Naive thymus-derived CD4-positive, alpha-beta T cell (primary cell): Measurements from ENCODE around the gene CALHM4. TPM values are rescaled to one million over a fixed set of nuclear protein-coding genes. Genes with fewer than 3 reads are reported as not detected.

ENCODE experiments used
- ATAC-seq: fragments of 150-1000 bp; cut with Tn5 transposase; 2 replicates; pipeline ENCODE4 v1.10.0; 2021; ENCODE audit warnings: mild to moderate bottlenecking, moderate library complexity
- CTCF ChIA-PET: fragments of 350-600 bp; sonication (Branson Sonifier 250); formaldehyde crosslinking; loops from one replicate; lab custom pipeline; 2021; ENCODE audit warnings: antibody characterized with exemption; lab: Charles Lee
- POLR2A ChIA-PET: fragments of 350-600 bp; sonication (Branson Sonifier 250); formaldehyde crosslinking; loops from one replicate; lab custom pipeline; 2021; ENCODE audit warnings: antibody characterized with exemption, inconsistent platforms; lab: Charles Lee
- DNase-seq, 9 donors: peaks; one replicate each; pipeline versions ENCODE4 v3.0.0 to v3.0.0-alpha.2; 2020 to 2022; ENCODE audit warnings: mixed read lengths in 1 of 9
- H3K27ac ChIP-seq: one replicate; pipeline ENCODE4 v1.7.0; 2013; ENCODE audit warnings: mild to moderate bottlenecking, low read depth, low read length, moderate library complexity
- H3K27me3 ChIP-seq, 2 donors: one replicate each; pipeline ENCODE4 v1.7.0; 2013; ENCODE audit warnings: low read length in 2 of 2, mild to moderate bottlenecking in 2 of 2, moderate library complexity in 2 of 2; ENCODE audit not compliant: control insufficient read depth in 2 of 2, insufficient read depth in 2 of 2
- H3K36me3 ChIP-seq, 3 experiments: 1 replicate in 2 of 3; 2 replicates in 1 of 3; pipeline ENCODE4 v1.7.0; 2013; ENCODE audit warnings: low read length in 3 of 3, mild to moderate bottlenecking in 3 of 3, moderate library complexity in 1 of 3; ENCODE audit not compliant: insufficient read depth in 3 of 3, control insufficient read depth in 2 of 3
- H3K4me1 ChIP-seq, 2 donors: one replicate each; pipeline ENCODE4 v1.7.0; 2013; ENCODE audit warnings: low read length in 2 of 2, mild to moderate bottlenecking in 2 of 2, moderate library complexity in 1 of 2; ENCODE audit not compliant: control insufficient read depth in 2 of 2, insufficient read depth in 2 of 2
- H3K4me3 ChIP-seq: 2 replicates; pipeline ENCODE4 v1.7.0; 2013; ENCODE audit warnings: mild to moderate bottlenecking, low read length
- H3K9me3 ChIP-seq, 3 experiments: 1 replicate in 2 of 3; 2 replicates in 1 of 3; pipeline ENCODE4 v1.7.0; 2013; ENCODE audit warnings: low read length in 3 of 3; ENCODE audit not compliant: control insufficient read depth in 2 of 3
- H3K27ac Mint-ChIP-seq, 9 donors: one replicate each; pipeline ENCODE4 v1.8.0; 2020 to 2022; ENCODE audit warnings: mixed read lengths in 9 of 9, mild to moderate bottlenecking in 8 of 9, moderate library complexity in 5 of 9, inconsistent platforms in 2 of 9
- H3K27me3 Mint-ChIP-seq, 5 donors: one replicate each; pipeline ENCODE4 v1.8.0; 2021 to 2022; ENCODE audit warnings: mixed read lengths in 5 of 5, mild to moderate bottlenecking in 1 of 5
- H3K36me3 Mint-ChIP-seq, 5 donors: one replicate each; pipeline ENCODE4 v1.8.0; 2020 to 2022; ENCODE audit warnings: mixed read lengths in 5 of 5, mild to moderate bottlenecking in 3 of 5, inconsistent platforms in 1 of 5
- H3K4me1 Mint-ChIP-seq, 7 donors: one replicate each; pipeline ENCODE4 v1.8.0; 2020 to 2022; ENCODE audit warnings: mixed read lengths in 7 of 7, mild to moderate bottlenecking in 3 of 7, inconsistent platforms in 1 of 7
- H3K4me3 Mint-ChIP-seq, 10 donors: one replicate each; pipeline ENCODE4 v1.8.0; 2020 to 2022; ENCODE audit warnings: mild to moderate bottlenecking in 10 of 10, mixed read lengths in 10 of 10, moderate library complexity in 6 of 10, inconsistent platforms in 2 of 10
- H3K9me3 Mint-ChIP-seq, 11 donors: one replicate each; pipeline ENCODE4 v1.8.0; 2020 to 2022; ENCODE audit warnings: mixed read lengths in 11 of 11, mild to moderate bottlenecking in 4 of 11, inconsistent platforms in 1 of 11, moderate library complexity in 1 of 11
- intact Hi-C, 2 donors: fragments of 100-400 bp; cut with micrococcal nuclease; formaldehyde crosslinking; loops; one replicate each; pipeline ENCODE4 v1.15.1; 2023
- polyA plus RNA-seq, 2 donors: library from polyadenylated mRNA; unstranded; fragments of 300-500 nt; fragmentation: Illumina TruSeq; gene quantifications; one replicate each; pipeline ENCODE4 v1.2.3, GENCODE V29; 2021
- total RNA-seq, 6 experiments: library from RNA in 5 of 6; stranded (reverse) in 5 of 6; gene quantifications; 1 replicate in 5 of 6; 2 replicates in 1 of 6; pipeline ENCODE4 v1.2.3 and lab custom pipeline; 2021 to 2026

CALHM4 gene
- total and polyA plus RNA-seq, 7 experiments from 2014 or later = not detected

DNA sequence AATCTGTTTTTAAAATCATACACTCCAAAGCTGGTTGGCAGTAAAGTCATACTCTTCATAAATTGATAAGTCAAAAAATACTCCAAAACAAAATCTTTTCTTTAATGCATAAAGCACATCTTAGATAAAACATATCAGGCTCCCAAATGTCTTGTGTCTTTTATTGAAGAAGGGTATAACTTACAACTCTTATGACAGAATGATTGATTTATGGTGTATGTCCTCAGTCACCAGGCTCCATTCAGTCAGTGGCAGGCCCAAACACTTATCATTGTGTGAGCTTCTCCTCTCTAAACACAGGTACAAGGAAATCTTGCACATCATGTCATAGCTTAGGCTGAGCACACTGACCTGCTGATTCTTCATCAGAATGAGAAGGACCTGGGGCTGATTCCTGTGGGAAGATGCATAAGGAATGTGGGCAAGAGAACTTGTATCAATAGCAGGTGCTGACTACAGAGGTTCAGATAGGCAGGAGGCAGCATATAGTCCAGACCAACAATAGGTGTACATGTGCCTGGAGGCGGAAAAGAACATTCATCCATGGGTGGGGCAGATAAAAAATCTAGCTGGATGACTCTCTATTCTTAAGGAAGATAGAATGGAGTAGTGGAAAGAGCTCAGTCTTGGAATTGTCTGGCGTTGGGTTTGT lies 40.2 kb upstream of the CALHM4 start:
- DNase-seq (no peak), ATAC-seq (no peak)
- CTCF ChIA-PET = no interaction called here
- no peaks in the 10 kb centered on the region for H3K4me1 Mint-ChIP-seq
- peaks cover 0 to 49% (median 4%) of the 10 kb centered on the region in 5 donors for H3K27me3 Mint-ChIP-seq
- H3K27ac Mint-ChIP-seq = no peak overlapping the region
- H3K4me3 ChIP-seq = no peak overlapping the region
- no peaks in the 10 kb centered on the region for H3K36me3 ChIP-seq
- H3K4me1 ChIP-seq = no peaks in the 10 kb centered on the region
- POLR2A ChIA-PET = no interaction called here
- H3K27ac ChIP-seq = no peak overlapping the region
- no peaks in the 10 kb centered on the region for H3K36me3 Mint-ChIP-seq
- peaks cover 0 to 14% (median 8%) of the 10 kb centered on the region in 11 donors for H3K9me3 Mint-ChIP-seq
- no peak overlapping the region for H3K4me3 Mint-ChIP-seq
- intact Hi-C loops = no loop called here
- H3K9me3 ChIP-seq = no peaks in the 10 kb centered on the region
- no peaks in the 10 kb centered on the region for H3K27me3 ChIP-seq

DNA sequence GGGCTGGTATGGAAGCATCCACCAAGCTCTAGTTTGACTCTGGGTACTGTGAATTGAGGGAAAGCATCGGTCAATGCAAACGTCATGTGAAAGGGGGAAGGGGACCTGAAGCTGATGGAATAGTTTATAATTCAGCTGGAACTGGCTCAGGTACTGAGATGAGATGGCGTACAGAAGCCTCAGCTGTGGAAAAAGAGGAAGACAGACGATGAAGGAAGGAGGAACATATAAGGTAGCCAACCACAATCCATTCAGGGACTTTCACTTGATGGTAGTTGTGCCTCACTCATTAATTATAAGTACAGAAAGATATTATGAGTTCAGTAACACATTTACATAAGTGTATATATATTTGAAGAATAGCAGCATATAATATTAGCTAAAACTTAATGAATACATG lies 39.4 kb upstream of the CALHM4 start:
- peaks cover 0 to 46% (median 4%) of the 10 kb centered on the region in 5 donors for H3K27me3 Mint-ChIP-seq
- Histone ChIP-seq H3K36me3 (no peaks in the 10 kb centered on the region), H3K9me3 (no peaks in the 10 kb centered on the region), H3K27ac (no peak overlapping the region), H3K4me1 (no peaks in the 10 kb centered on the region), H3K27me3 (no peaks in the 10 kb centered on the region), H3K4me3 (no peak overlapping the region)
- no peaks in the 10 kb centered on the region for H3K4me1 Mint-ChIP-seq
- H3K9me3 Mint-ChIP-seq = peaks cover 0 to 7% (median 0%) of the 10 kb centered on the region in 11 donors
- intact Hi-C loops = no loop called here
- no peak overlapping the region for H3K27ac Mint-ChIP-seq
- H3K4me3 Mint-ChIP-seq = no peak overlapping the region
- H3K36me3 Mint-ChIP-seq = no peaks in the 10 kb centered on the region
- CTCF ChIA-PET = no interaction called here
- no peak for ATAC-seq
- POLR2A ChIA-PET = no interaction called here
- DNase-seq = no peak

DNA sequence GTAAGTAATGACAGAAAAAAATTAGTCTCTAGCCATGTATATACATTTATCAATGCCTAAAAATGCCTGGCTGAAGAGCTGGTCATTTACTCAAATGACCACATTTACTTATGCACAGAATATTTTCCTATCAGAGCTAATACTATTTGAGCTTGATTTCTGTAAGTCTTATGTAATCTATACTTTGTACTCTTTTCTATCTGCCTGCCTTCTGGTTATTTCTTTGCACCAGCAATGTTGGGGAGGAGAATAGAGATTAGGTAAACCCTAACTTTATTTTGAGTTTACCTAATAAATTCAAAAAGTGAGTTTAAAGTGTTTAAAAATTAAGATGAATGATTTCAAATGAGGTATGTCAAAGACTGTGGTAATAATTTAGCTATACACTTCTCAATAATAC lies 38.4 kb upstream of the CALHM4 start:
- no peak overlapping the region for H3K4me3 Mint-ChIP-seq
- Histone ChIP-seq H3K9me3 (no peaks in the 10 kb centered on the region), H3K4me3 (no peak overlapping the region), H3K36me3 (no peaks in the 10 kb centered on the region), H3K4me1 (no peaks in the 10 kb centered on the region), H3K27me3 (no peaks in the 10 kb centered on the region), H3K27ac (no peak overlapping the region)
- H3K36me3 Mint-ChIP-seq = no peaks in the 10 kb centered on the region
- no peak for ATAC-seq
- H3K9me3 Mint-ChIP-seq = no peaks in the 10 kb centered on the region
- no peak overlapping the region for H3K27ac Mint-ChIP-seq
- peaks cover 0 to 46% (median 4%) of the 10 kb centered on the region in 5 donors for H3K27me3 Mint-ChIP-seq
- POLR2A ChIA-PET = no interaction called here
- intact Hi-C loops = no loop called here
- no peaks in the 10 kb centered on the region for H3K4me1 Mint-ChIP-seq
- CTCF ChIA-PET = interaction anchor here (1.0 kb wide), 1 partner anchor 246 kb away, joined by 3 read pairs; no protein-coding TSS in a partner anchor
- no peak for DNase-seq

DNA sequence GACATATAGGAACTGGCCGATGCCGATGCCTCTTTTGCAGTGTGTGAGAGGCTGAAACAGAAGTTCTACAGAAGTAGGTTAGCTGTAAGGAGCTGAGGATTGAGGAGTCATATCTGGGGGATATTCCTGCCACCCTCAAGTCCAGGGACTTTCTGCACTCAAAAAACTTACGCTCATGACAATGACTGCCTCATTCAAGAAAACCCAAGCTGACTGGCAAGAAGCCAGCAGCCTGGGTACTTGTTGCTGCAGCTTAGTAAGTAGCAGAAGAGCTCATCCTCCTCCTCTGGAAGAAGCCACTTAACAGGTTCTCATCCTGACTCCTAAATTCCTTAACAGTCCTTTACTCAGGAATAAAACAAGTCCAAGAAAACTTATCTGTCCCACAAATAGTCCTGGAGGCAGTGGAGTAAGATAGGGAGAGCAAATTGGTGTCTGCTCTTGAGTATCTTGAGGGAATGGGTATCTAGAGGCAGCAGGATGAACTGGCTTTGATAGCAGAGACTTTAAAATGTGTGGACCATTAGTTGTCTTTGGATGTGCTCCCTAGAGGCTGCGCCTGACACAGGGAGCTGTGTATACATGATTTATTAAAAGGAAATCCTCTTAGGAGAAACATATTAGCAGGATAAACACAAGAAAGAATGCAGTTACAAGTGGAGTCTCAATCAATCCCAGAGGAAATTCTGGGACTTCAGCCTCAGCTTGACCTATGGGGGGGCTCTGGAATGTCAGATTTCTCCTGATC lies 34.8 kb upstream of the CALHM4 start:
- Histone ChIP-seq H3K9me3 (no peaks in the 10 kb centered on the region), H3K4me3 (no peak overlapping the region), H3K27me3 (no peaks in the 10 kb centered on the region), H3K27ac (no peak overlapping the region), H3K36me3 (no peaks in the 10 kb centered on the region), H3K4me1 (no peaks in the 10 kb centered on the region)
- intact Hi-C loops = no loop called here
- no peak overlapping the region for H3K4me3 Mint-ChIP-seq
- H3K27me3 Mint-ChIP-seq = peaks cover 0 to 37% (median 4%) of the 10 kb centered on the region in 5 donors
- no peaks in the 10 kb centered on the region for H3K9me3 Mint-ChIP-seq
- no peaks in the 10 kb centered on the region for H3K4me1 Mint-ChIP-seq
- H3K27ac Mint-ChIP-seq = no peak overlapping the region
- ChIA-PET CTCF (no interaction called here), POLR2A (no interaction called here)
- no peak for ATAC-seq
- H3K36me3 Mint-ChIP-seq = no peaks in the 10 kb centered on the region
- no peak for DNase-seq

DNA sequence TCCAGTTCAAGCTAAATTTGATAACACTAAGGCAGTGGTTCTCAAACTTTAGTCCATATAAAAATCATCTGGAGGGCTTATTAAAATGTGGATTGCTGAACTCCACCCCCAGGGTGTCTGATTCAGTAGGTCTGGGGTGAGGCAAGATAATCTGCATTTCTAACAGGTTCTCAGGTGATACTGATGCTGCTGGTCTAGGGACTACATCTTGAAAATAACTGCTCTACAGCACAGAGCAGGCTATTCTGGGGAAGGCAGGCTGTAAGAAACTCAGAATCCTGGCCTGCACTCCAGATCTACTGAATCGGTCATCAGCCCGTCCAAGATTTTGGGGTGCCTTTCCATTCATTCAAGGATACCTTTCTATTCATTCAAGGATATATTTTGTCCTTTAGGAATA lies 30.7 kb upstream of the CALHM4 start:
- CTCF ChIA-PET = interaction anchor here (1.1 to 1.5 kb wide), 2 partner anchors 11 to 77 kb away, joined by 3 to 4 read pairs; no protein-coding TSS in a partner anchor
- H3K9me3 ChIP-seq = no peaks in the 10 kb centered on the region
- no peak overlapping the region for H3K4me3 ChIP-seq
- H3K27ac ChIP-seq = no peak overlapping the region
- H3K4me1 ChIP-seq = no peaks in the 10 kb centered on the region
- Mint-ChIP-seq H3K4me1 (no peaks in the 10 kb centered on the region), H3K9me3 (no peaks in the 10 kb centered on the region), H3K4me3 (no peak overlapping the region), H3K27ac (no peak overlapping the region), H3K27me3 (peaks cover 7 to 36% (median 8%) of the 10 kb centered on the region in 5 donors), H3K36me3 (no peaks in the 10 kb centered on the region)
- no peaks in the 10 kb centered on the region for H3K27me3 ChIP-seq
- DNase-seq = no peak
- ATAC-seq = no peak
- H3K36me3 ChIP-seq = no peaks in the 10 kb centered on the region
- intact Hi-C loops = no loop called here
- POLR2A ChIA-PET = no interaction called here

DNA sequence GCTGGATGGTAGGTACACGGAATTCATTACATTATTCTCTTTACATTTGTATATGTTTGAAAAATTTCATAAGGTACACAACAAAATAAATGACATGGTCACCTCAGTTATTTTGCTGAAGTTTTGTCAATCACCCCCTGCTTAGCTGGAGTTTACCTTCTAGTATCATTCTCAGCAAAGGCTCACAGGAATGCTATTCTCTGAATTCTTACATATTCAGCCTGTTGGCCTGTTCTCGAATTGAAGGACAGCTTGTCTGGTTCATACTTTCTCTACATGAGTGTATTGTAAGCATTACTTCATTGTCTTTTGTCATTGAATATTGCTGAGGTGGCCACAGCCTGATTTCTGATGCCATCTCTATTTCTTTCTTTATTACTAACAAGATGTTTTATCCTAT lies 29.3 kb upstream of the CALHM4 start:
- POLR2A ChIA-PET = no interaction called here
- intact Hi-C loops = no loop called here
- H3K4me3 ChIP-seq = no peak overlapping the region
- Mint-ChIP-seq H3K4me1 (no peaks in the 10 kb centered on the region), H3K36me3 (no peaks in the 10 kb centered on the region), H3K4me3 (no peak overlapping the region), H3K27me3 (peaks cover 5 to 34% (median 9%) of the 10 kb centered on the region in 5 donors), H3K27ac (no peak overlapping the region), H3K9me3 (no peaks in the 10 kb centered on the region)
- no peaks in the 10 kb centered on the region for H3K36me3 ChIP-seq
- no peaks in the 10 kb centered on the region for H3K9me3 ChIP-seq
- H3K4me1 ChIP-seq = no peaks in the 10 kb centered on the region
- H3K27ac ChIP-seq = no peak overlapping the region
- DNase-seq (no peak), ATAC-seq (no peak)
- CTCF ChIA-PET = interaction anchor here (0.6 to 1.1 kb wide), 3 partner anchors 62 to 236 kb away, joined by 3 read pairs; no protein-coding TSS in a partner anchor
- no peaks in the 10 kb centered on the region for H3K27me3 ChIP-seq
